Activated CD4-positive, alpha-beta T cell treated with anti-CD3 and anti-CD28 coated beads, Interleukin-2, amount 10 ng/mL, durations not matched to agents 24 days and 14 days (primary cell): ENCODE measurements around the gene CNMD. TPM values are rescaled to one million over a fixed set of nuclear protein-coding genes. Genes with fewer than 3 reads are reported as not detected.
"Not testable (repeated sequence)": the region's sequence is repeated elsewhere in the genome, so short reads cannot be mapped to it uniquely, and the experiment has no call there.

Experiments
- DNase-seq: peaks from one replicate; pipeline ENCODE4 v3.0.0; 2022
- H3K27ac Mint-ChIP-seq: one replicate; pipeline ENCODE4 v1.8.0; 2022; ENCODE audit warnings: mild to moderate bottlenecking, mixed read lengths
- H3K27me3 Mint-ChIP-seq: one replicate; pipeline ENCODE4 v1.8.0; 2022; ENCODE audit warnings: mixed read lengths
- H3K36me3 Mint-ChIP-seq: one replicate; pipeline ENCODE4 v1.8.0; 2022; ENCODE audit warnings: low read depth, mild to moderate bottlenecking, mixed read lengths
- H3K4me1 Mint-ChIP-seq: one replicate; pipeline ENCODE4 v1.8.0; 2021; ENCODE audit warnings: mixed read lengths
- H3K4me3 Mint-ChIP-seq: one replicate; pipeline ENCODE4 v1.8.0; 2022; ENCODE audit warnings: mild to moderate bottlenecking, moderate library complexity, mixed read lengths
- H3K9me3 Mint-ChIP-seq: one replicate; pipeline ENCODE4 v1.8.0; 2021; ENCODE audit warnings: mixed read lengths
- intact Hi-C: fragments of 100-400 bp; cut with micrococcal nuclease; formaldehyde crosslinking; loops from one replicate; pipeline ENCODE4 v1.15.1; 2023
- total RNA-seq: library from RNA; stranded (reverse); gene quantifications from 2 replicates; pipeline ENCODE4 v1.2.3, GENCODE V29; 2022

The CNMD gene
- total RNA-seq, 1 donor from 2014 or later, result not detected

DNA sequence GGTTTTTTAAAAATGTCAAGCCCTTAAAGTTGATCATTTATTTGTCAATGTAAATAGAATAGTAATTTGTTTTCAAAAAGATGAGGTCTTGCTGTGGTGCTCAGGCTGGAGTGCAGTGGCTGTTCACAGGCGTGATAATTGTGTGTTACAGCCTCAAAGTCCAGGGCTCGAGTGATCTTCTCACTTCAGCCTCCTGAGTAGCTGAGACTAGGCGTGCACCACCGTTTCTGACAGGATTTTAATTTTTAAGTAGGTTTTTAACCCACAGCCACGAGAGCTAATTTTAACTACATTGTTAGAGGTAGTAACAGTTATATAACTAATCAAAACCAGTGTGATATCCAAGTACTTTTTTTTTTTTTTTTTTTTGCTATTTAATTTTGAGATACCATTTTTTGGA is 43.1 kb downstream of the CNMD start:
- H3K27ac Mint-ChIP-seq, result no peak overlapping the region
- H3K9me3 Mint-ChIP-seq, result no peaks in the 10 kb centered on the region
- intact Hi-C loops, result loop anchor here (1.0 kb wide), 1 partner anchor 44 kb away; the partner anchor contains the start of gene SUGT1
- H3K36me3 Mint-ChIP-seq, result peaks cover 17% of the 10 kb centered on the region
- no peak for DNase-seq
- no peak overlapping the region for H3K4me3 Mint-ChIP-seq
- H3K4me1 Mint-ChIP-seq, result peaks cover 13% of the 10 kb centered on the region
- no peaks in the 10 kb centered on the region for H3K27me3 Mint-ChIP-seq

DNA sequence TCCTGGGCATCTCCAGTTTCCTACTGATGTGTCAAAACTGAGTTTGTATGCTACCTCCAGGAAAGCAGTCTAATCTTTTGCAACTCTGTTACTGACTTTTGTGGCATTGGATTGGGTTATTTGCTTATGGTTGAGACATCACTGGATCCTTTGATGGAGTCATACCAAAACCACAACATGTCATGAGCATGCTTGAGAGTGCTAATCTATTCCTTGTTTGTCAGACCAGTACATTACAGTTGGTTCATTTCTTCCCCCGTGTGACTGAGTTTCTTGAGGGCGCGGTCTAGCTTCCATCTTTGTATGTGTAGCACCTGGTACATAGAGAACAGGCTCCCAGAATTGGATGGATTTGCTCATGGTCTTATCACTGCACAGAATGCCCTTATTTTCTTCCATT is 43.8 kb downstream of the CNMD start:
- intact Hi-C loops, result loop anchor here (1.0 kb wide), 1 partner anchor 44 kb away; the partner anchor contains the start of gene SUGT1
- H3K27me3 Mint-ChIP-seq, result no peaks in the 10 kb centered on the region
- peak; percentile 70 for DNase-seq
- H3K36me3 Mint-ChIP-seq, result peaks cover 19% of the 10 kb centered on the region
- H3K9me3 Mint-ChIP-seq, result no peaks in the 10 kb centered on the region
- peak overlapping the region; percentile 78 for H3K27ac Mint-ChIP-seq
- H3K4me3 Mint-ChIP-seq, result no peak overlapping the region
- H3K4me1 Mint-ChIP-seq, result peaks cover 13% of the 10 kb centered on the region

- Mint-ChIP-seq H3K27ac (no peak overlapping the region), H3K4me1 (no peaks in the 10 kb centered on the region), H3K9me3 (no peaks in the 10 kb centered on the region), H3K27me3 (no peaks in the 10 kb centered on the region), H3K36me3 (peaks cover 47% of the 10 kb centered on the region), H3K4me3 (no peak overlapping the region)
- intact Hi-C loops, result no loop called here
- no peak for DNase-seq
Observed at GRCh38 chr13:52686376-52686775, 53.2 kb downstream of the CNMD start.

GRCh38 chr13:52685806-52686205 is 53.8 kb downstream of the CNMD start:
- intact Hi-C loops, H3K27me3 Mint-ChIP-seq, H3K4me3 Mint-ChIP-seq, H3K4me1 Mint-ChIP-seq, H3K27ac Mint-ChIP-seq, H3K9me3 Mint-ChIP-seq, DNase-seq: not testable (repeated sequence)
- peaks cover 49% of the 10 kb centered on the region for H3K36me3 Mint-ChIP-seq

GRCh38 chr13:52677823-52678222 is 61.8 kb downstream of the CNMD start:
- Mint-ChIP-seq H3K4me1 (no peaks in the 10 kb centered on the region), H3K9me3 (no peaks in the 10 kb centered on the region), H3K36me3 (peaks cover 37% of the 10 kb centered on the region), H3K27ac (peak overlapping the region; percentile 4), H3K4me3 (no peak overlapping the region), H3K27me3 (no peaks in the 10 kb centered on the region)
- intact Hi-C loops, result no loop called here
- DNase-seq, result no peak

DNA sequence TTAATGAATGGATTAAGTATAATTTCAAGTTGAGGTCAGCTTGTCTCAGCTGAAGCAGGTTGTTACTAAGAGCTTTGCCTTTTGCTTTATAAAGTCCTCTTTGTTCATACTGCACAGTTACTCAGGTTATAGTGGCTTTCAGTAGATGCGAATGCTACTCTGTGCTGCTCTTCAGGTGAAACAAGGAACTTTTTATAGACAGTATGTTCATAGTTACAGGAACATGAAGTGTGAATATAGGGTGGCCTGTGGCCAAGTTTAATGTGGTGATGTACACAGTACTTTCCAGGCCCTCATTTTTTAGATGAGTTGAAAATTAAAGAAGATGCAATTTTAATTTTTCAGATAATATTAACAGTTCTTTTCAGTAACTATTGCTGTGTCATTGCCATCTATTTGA is 66.2 kb downstream of the CNMD start:
- no peak overlapping the region for H3K4me3 Mint-ChIP-seq

GRCh38 chr13:52670726-52671125 is 68.9 kb downstream of the CNMD start:
- no peak for DNase-seq
- H3K27me3 Mint-ChIP-seq, result no peaks in the 10 kb centered on the region
- intact Hi-C loops, result no loop called here
- H3K27ac Mint-ChIP-seq, result no peak overlapping the region
- no peak overlapping the region for H3K4me3 Mint-ChIP-seq
- H3K4me1 Mint-ChIP-seq, result no peaks in the 10 kb centered on the region
- H3K36me3 Mint-ChIP-seq, result peaks cover 33% of the 10 kb centered on the region
- H3K9me3 Mint-ChIP-seq, result no peaks in the 10 kb centered on the region

More for the DNA sequence above, 66.2 kb downstream of the CNMD start:
- Mint-ChIP-seq H3K9me3 (no peaks in the 10 kb centered on the region), H3K27ac (no peak overlapping the region), H3K4me1 (no peaks in the 10 kb centered on the region), H3K27me3 (no peaks in the 10 kb centered on the region), H3K36me3 (peaks cover 32% of the 10 kb centered on the region)
- no peak for DNase-seq
- intact Hi-C loops, result no loop called here

GRCh38 chr13:52669677-52670076 is 69.9 kb downstream of the CNMD start:
- no peak for DNase-seq
- H3K36me3 Mint-ChIP-seq, result peaks cover 34% of the 10 kb centered on the region
- no peaks in the 10 kb centered on the region for H3K4me1 Mint-ChIP-seq
- H3K27ac Mint-ChIP-seq, result no peak overlapping the region
- H3K4me3 Mint-ChIP-seq, result no peak overlapping the region
- intact Hi-C loops, result loop anchor here (5.0 kb wide), 1 partner anchor 178 kb away; the partner anchor contains the start of gene PCDH8
- H3K27me3 Mint-ChIP-seq, result no peaks in the 10 kb centered on the region
- no peaks in the 10 kb centered on the region for H3K9me3 Mint-ChIP-seq

GRCh38 chr13:52665325-52665724 is 74.3 kb downstream of the CNMD start:
- Mint-ChIP-seq H3K27ac (no peak overlapping the region), H3K4me1 (no peaks in the 10 kb centered on the region), H3K36me3 (peaks cover 43% of the 10 kb centered on the region), H3K4me3 (no peak overlapping the region), H3K27me3 (no peaks in the 10 kb centered on the region), H3K9me3 (no peaks in the 10 kb centered on the region)
- intact Hi-C loops, result loop anchor here (1.0 to 5.0 kb wide), 3 partner anchors 144 to 303 kb away; partner anchors contain the start of gene PCDH8
- DNase-seq, result no peak

DNA sequence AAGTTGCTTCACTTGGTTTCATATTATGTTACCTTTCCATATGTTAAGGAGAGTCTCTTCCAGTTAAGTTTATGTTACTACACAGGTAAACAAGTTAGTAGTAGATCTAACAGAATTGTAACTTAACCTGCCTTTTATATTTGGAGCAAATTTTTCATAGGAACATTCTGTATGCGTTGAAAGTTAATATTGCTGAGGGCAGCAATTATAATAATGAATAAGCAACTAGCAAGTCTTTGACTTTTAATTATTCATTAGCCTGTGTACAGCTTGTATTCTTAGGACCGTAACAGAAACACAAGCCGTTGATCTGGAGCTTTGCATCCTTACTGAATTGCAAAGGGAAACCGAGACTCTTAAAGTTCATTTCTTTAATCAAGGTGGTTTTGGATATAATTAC is 75.3 kb downstream of the CNMD start:
- DNase-seq, result no peak
- no peak overlapping the region for H3K4me3 Mint-ChIP-seq
- H3K27ac Mint-ChIP-seq, result no peak overlapping the region
- no peaks in the 10 kb centered on the region for H3K4me1 Mint-ChIP-seq
- intact Hi-C loops, result no loop called here
- H3K27me3 Mint-ChIP-seq, result no peaks in the 10 kb centered on the region
- H3K36me3 Mint-ChIP-seq, result peaks cover 46% of the 10 kb centered on the region
- H3K9me3 Mint-ChIP-seq, result no peaks in the 10 kb centered on the region

DNA sequence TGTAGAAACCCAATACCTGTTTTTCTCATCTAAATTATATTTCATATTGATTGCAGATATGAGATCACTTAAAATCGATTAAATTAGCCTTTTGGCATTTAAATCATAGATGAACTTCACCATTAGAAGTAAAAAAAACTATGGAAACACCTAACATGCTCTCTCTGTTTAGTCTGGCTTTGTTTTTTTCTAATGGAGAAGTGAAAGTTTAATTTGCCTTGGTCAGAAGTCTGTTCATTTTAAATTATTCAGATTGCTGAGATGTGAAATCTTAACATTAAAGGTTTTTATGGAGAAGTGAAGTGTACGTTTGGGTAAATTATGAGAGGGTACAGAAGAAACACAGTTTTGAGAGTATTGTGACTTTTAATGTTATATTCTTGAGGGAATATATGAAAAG is 80.3 kb downstream of the CNMD start:
- intact Hi-C loops, result no loop called here
- Mint-ChIP-seq H3K4me3 (no peak overlapping the region), H3K4me1 (peaks cover 5% of the 10 kb centered on the region), H3K27ac (no peak overlapping the region), H3K9me3 (no peaks in the 10 kb centered on the region), H3K27me3 (no peaks in the 10 kb centered on the region), H3K36me3 (peaks cover 29% of the 10 kb centered on the region)
- DNase-seq, result no peak

Other genes with a start within 250 kb of the CNMD start
- 8.9 TPM in 2 replicates for gene HNRNPA1L2, start 97.4 kb downstream of the CNMD start, total RNA-seq
- 71.2 and 77.8 TPM in 2 replicates for gene SUGT1, start 87.0 kb downstream of the CNMD start, total RNA-seq
- not detected in 2 replicates for gene PCDH8, start 108.8 kb upstream of the CNMD start, total RNA-seq